ENCODE data around the gene SOX5.
"Not testable (repeated sequence)": the region's sequence is repeated elsewhere in the genome, so short reads cannot be mapped to it uniquely, and the experiment has no call there.

Gene SOX5

GRCh38 chr12:23909551-23909950 lies 39.9 kb downstream of the SOX5 start:
- no peak for DNase-seq (ENCODE audit: low read depth in 3 of 3)

GRCh38 chr12:23906329-23906728 lies 43.1 kb downstream of the SOX5 start:
- no peak for DNase-seq (ENCODE audit: low read depth in 3 of 3)

GRCh38 chr12:23899434-23899833 lies 50.0 kb downstream of the SOX5 start:
- no peak for DNase-seq (ENCODE audit: low read depth in 3 of 3)

- DNase-seq (ENCODE audit: low read depth in 3 of 3): no peak
Observed at GRCh38 chr12:23898121-23898520, 51.3 kb downstream of the SOX5 start.

DNA sequence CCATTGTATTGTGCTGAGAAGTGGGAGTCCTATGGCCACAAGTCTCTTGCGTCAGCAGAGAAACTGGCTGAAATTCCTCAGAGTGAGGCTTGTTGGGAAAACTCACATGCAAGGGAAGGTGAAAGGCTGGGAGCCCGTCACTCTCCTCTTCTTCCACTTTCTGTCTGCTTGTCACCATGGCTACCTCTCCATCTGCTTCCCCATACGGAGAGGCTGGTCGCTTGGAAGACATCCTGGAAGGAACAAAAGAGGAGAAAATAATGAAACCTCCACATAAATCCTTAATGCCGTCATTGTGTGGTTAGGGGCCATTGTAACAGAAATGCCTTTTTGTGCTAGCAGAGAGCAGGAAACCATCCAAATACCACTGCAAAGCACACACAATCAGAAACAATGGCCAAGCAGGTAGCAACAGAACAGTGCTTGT lies 53.7 kb downstream of the SOX5 start:
- no peak for DNase-seq (ENCODE audit: low read depth in 3 of 3)

DNA sequence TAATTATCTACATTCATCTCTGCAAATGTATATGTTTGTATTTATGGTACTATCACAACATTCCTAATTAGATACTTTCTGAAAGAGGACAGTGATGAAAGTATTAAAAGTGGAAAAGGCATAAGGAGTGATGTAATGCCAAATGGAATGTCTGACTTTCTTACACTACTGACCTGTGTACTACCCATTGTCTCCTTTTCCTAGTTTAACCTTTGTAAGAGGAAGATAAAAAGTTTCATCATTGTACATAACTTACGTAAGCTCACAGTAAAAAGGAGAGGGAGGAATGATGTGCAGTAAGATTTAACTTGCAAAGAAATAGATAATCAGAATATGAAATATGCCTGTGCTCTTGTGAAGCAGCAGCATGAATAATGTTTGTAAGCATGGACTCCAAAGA lies 55.9 kb downstream of the SOX5 start:
- no peak for DNase-seq (ENCODE audit: low read depth in 3 of 3)

GRCh38 chr12:23891115-23891514 lies 58.4 kb downstream of the SOX5 start:
- no peak for DNase-seq (ENCODE audit: low read depth in 3 of 3)

DNA sequence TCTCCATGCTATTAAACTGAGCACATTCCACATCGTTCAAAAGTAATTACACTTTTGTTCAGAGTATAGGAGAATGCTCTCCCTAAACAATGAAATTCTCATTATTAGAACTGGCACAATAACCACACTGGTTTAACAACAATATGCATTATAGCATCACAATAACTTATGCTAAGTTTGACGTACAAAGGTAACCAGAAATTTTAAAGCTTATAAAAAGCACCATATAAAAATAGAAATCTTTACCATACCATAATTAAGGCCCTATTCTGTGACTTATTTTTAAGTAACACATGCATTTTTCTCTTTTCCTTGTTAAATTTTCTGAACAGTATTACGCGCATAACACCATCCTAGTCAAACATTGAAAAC lies 60.4 kb downstream of the SOX5 start:
- DNase-seq (ENCODE audit: low read depth in 3 of 3): no peak

DNA sequence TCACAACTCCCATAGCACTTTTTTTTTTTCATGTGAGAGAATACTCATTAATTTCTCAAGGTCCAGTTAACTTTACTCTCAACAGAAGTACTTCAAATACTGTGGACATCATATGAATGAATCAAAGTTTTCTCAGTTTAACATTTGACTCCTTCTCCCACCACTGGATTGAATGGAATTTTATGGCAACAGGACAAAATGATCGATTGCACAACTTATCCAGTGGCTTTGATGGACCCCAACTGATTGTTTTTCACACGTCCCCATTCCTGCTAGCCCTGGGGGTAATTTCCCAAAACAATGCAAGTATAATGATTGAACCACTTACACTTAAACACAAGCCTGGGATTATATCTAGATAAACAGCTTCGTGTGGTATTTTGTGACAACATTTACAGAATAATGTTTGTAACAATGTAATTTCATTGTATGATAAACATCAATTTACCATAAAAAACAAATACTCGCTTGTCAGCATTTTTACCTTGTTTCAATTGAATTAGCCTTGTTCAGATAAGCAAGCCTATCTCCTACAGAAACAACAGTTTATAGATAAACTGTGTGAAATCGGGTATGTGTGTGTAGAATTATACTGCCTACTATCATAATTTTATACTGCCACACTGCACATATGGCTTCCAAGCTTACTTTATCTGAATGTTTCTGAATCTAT lies 60.9 kb downstream of the SOX5 start:
- DNase-seq (ENCODE audit: low read depth in 3 of 3): no peak

- DNase-seq (ENCODE audit: low read depth in 3 of 3): no peak
Observed at GRCh38 chr12:23887055-23887835, 62.2 kb downstream of the SOX5 start.

- DNase-seq (ENCODE audit: low read depth in 3 of 3): no peak
Observed at GRCh38 chr12:23885394-23885793, 64.1 kb downstream of the SOX5 start.

GRCh38 chr12:23884909-23885308 lies 64.6 kb downstream of the SOX5 start:
- no peak for DNase-seq (ENCODE audit: low read depth in 3 of 3)

DNA sequence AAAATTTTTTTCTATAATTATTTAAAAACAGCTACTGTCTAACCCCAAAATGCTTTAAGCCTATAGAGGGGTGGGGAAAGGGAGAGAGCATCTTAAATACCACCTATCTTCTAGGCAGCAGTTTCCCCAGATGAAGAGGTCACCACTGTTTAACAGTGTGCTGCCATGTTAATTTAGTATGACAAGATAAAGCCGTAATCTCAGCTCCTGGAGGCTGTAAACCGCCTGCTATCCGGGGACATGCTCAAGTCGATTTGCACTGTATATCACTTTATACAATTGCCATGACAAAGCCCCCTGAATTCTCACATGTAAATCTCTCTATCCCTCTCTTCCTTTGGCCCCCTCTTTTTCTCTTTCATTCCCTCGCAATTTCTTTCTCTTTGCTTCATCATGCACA lies 68.5 kb downstream of the SOX5 start:
- DNase-seq (ENCODE audit: low read depth in 3 of 3): no peak

DNA sequence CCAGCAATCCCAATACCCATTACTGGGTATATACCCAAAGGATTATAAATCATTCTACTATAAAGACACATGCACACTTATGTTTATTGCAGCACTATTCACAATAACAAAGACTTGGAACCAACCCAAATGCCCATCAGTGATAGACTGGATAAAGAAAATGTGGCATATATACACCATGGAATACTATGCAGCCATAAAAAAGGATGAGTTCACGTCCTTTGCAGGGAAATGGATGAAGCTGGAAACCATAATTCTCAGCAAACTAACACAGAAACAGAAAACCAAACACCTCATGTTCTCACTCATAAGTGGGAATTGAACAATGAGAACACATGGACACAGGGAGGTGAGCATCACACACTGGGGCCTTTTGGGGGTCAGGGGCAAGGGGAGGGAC lies 72.9 kb downstream of the SOX5 start:
- DNase-seq (ENCODE audit: low read depth in 3 of 3): not testable (repeated sequence)

DNA sequence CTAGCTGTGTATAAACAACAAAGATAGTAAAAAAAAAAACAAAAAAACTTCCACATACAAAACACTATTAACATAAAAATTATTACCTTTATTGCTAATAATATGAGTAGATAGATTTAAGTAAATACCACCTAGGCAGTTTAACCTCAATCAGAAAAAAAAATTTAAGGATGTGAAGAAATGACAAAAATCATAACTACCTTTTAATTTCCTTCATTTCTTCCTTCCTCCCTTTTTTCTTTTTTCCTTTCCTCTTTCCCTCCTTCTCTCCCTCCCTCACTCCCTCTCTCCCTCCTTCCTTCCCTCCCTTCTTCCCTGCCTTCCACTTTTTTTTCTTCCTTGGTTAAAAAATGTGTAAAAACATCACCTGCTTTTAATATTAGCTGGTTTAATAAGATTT lies 81.7 kb downstream of the SOX5 start:
- DNase-seq (ENCODE audit: low read depth in 3 of 3): no peak

GRCh38 chr12:23862701-23863100 lies 86.8 kb downstream of the SOX5 start:
- no peak for DNase-seq (ENCODE audit: low read depth in 3 of 3)

DNA sequence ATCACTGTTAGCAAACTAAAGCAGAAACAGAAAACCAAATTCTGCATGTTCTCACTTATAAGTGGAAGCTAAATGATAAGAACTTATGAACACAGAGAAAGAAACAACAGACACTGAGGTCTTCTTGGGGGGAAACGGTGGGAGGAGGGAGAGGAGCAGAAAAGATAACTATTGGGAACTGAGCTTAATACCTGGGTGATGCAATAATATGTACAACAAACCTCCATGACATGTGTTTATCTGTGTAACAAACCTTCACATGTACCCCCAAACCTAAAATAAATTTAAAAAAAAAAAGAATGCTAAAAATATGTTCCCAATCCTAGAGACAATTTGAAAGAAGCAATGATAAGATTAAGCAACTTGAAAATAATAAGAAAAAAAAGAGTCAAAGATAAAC lies 89.5 kb downstream of the SOX5 start:
- no peak for DNase-seq (ENCODE audit: low read depth in 3 of 3)

DNA sequence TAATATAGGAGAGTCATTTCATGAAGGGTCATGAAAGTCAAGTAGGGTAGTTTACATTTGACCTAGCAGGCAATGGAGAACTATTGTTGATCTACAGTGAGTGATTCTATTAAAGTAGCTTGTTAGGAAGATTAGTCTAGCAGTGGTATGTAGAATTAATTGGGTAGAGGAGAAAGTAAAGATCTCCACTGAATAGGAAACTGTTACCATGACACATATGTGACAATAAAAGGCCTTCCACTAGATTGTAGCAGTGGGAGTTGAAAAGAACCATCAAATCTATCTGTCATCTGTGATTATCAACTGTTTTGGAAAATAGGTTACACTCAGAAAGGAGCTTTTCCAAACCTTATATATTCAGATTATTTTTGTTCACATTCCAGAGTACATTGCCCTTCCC lies 92.3 kb downstream of the SOX5 start:
- DNase-seq (ENCODE audit: low read depth in 3 of 3): no peak

DNA sequence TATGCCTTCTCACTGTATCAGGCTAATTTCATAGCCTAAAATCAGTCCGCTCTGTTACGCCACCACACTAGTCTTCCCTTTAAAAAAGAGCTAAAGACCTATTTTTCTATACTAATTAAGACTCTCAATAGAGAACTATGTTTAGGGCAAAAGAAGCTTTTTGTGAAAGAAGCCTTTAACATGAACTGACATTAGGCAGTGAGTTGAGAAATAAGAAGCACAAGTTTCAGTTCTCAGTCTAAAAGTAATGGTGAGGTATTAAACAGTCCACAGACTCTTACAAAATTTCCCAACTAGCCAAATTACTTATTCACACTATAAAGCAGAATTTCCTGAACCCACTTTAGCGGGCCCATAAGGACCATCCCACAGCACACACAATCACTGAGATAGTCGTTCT lies 93.7 kb downstream of the SOX5 start:
- no peak for DNase-seq (ENCODE audit: low read depth in 3 of 3)

DNA sequence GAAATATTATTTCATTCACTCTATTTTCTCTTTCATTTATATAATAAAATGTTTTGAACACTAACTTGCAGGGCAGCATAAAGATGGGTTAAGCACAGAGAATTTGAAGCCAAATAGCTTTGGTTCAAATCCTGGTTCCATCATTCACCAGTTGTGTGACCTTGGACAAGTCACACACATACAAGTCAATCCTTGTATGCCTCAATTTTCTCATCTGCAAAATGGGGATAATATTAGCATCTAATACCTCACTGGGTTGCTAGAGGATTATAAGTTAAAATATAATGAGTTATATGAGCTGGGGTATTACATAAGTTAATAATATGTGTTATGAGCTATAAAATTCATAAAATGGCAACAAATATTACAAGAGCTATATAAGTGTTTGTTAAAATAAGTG lies 94.9 kb downstream of the SOX5 start:
- DNase-seq (ENCODE audit: low read depth in 3 of 3): no peak

- DNase-seq (ENCODE audit: low read depth in 3 of 3): no peak
Observed at GRCh38 chr12:23853640-23854039, 95.8 kb downstream of the SOX5 start.

DNA sequence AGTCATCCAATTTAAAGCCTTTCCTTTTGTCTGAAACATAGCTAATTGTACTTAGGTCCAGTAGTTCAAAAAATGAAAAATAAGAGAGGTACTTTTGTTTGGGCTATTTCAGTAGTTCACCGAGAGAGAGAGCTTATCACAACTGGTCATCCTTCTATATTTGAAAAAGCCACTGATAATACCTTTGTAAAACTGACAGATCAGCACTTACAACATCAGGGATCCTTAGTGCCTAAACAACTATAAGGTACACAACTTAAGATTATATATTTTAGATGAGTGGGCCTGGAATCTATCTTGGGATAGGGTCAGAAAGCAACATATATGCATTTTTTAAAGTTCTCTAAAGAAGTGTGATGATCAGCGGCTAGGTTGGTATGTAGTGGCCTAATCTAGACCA lies 97.9 kb downstream of the SOX5 start:
- DNase-seq (ENCODE audit: low read depth in 3 of 3): no peak

- no peak for DNase-seq (ENCODE audit: low read depth in 3 of 3)
Observed at GRCh38 chr12:23847857-23848256, 101.6 kb downstream of the SOX5 start.

DNA sequence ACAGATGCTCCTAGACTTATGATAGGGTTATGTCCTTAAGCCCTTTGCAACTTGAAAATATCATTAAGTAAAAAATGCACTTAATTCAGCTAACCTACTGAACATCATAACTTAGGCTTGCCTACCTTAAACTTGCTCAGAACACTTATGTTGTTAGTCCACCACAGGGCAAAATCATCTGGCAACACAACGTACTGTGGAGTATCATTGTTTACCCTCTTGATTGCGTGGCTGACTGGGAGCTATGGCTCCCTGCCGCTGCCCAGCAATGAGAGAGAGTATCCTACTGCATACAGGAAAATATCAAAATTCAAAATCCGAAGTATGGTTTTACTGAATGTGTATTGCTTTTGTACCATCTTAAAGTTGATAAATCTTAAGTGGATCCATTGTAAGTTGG lies 105.5 kb downstream of the SOX5 start:
- DNase-seq (ENCODE audit: low read depth in 3 of 3): no peak

Measured in stimulated activated CD4-positive, alpha-beta T cell treated with anti-CD3 and anti-CD28 coated beads, TNF-alpha, amount 100 ng/mL, for 4 hours (primary cell).